DLD1 (cell line): ENCODE measurements around the gene TMEM178B.
"Not testable (repeated sequence)": the region's sequence is repeated elsewhere in the genome, so short reads cannot be mapped to it uniquely, and the experiment has no call there.

Experiments used
- in situ Hi-C: cut with HindIII; loops from 2 replicates; pipeline ENCODE4 v1.10.0; 2017; ENCODE audit warnings: low sequenced_read_pairs

The TMEM178B gene

DNA sequence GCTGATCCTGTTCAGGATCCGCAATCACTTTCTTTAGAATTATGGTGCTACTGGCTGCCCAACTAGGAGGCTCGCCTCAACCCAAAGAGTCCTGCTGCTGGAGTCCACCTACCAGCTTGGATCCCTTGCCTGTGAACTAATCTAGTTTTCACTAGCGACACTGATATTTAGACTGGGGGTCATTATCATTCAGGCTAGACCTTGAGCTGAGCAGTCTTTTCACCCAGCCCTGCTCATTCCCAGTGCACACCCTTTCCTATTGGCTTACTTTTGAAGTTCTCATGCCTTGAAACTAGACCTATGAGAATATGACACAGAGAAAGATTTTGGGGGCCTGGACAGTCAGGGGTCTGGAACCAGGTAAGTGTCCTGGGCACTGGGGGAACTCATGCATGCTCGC lies 107.9 kb downstream of the TMEM178B start:
- in situ Hi-C loops: no loop called here

DNA sequence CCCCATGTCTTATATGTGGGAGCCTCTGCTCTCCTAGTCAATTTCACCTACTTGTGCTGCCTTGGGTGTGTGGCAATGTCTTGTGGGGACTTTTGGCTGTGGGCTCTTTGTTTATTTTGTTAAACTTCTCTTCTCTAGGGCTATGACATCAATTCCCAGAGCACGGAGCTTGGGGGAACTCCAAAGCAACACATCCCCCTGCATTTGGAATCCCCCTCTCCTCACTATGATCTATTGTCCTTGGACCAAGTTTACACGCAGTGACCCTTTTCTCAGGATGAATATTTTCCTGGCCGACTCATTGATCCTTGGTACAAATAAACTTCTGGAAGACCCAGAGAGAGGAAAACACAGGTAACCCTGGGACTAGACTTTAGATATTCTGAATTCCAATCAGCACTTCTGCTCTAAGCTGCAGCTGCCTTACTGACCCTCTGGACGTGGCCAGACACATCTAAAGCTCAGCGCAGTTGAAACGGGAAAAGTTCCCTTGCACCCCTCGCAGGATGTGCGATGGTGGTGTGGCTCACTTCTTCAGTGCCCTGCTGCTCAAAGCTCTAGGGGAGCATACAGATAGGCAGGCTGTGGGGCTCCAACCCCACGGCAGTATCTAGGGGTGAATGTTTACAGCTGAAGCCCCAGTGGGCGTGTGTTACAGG lies 110.8 kb downstream of the TMEM178B start:
- in situ Hi-C loops: no loop called here

GRCh38 chr7:141185369-141185967 lies 111.6 kb downstream of the TMEM178B start:
- in situ Hi-C loops: no loop called here

DNA sequence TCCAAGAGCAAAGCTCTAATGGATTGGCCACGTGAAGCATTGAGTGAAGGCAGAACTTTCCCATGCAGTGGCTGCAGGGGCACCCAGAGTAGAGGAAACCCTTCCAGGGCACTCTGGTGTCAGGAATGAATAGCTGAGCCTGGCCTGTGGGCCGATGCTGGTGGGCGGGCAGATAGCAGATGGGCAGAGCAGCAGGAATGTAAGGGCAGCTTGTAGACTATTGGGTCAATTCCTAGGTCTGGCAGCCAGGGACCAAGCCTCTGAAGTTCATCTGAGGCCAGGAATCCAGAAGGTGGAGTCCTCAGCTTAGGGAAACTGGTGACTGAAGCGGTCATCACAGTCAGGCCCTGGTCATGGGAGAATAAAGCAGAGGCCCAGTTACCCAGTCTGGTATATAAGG lies 115.4 kb downstream of the TMEM178B start:
- in situ Hi-C loops: no loop called here

DNA sequence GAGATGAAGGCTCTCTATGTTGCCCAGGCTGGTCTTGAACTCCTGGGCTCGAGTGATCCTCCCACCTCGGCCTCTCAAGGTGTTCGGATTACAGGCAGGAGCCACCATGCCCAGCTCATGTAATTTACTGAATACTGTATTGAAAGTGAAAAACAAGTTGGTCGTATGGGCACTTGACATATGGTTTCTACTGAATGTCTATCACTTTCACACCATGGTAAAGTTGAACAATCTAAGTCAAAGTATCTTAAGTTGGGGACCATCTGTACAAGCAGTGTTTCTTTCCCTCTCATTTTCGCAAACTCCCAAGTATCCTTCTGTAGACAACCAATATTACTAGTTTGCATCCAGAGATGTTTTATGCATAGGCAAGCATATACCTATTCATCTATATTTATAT lies 116.6 kb downstream of the TMEM178B start:
- in situ Hi-C loops: no loop called here

GRCh38 chr7:141191277-141191676 lies 117.4 kb downstream of the TMEM178B start:
- in situ Hi-C loops: no loop called here

DNA sequence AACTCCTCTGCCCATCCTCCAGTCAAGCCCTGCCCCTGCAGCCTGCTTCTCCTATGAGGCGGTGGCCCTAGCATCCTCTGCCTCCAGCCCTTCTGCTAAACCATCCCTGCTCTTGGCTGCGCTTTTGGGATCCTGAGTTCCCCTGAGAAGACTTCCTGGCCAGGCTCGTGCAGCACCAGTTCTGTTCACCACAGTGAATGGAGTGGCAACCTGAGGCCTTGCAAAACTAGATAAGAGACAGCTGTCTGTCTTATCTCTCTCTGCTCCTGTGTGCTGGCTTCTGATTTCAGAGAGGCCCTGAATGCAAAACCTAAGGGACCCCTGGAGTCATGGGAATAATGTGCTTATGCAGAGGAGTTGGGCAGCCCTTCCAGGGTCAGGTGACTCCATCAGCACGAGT lies 119.2 kb downstream of the TMEM178B start:
- in situ Hi-C loops: no loop called here

GRCh38 chr7:141195722-141196121 lies 121.9 kb downstream of the TMEM178B start:
- in situ Hi-C loops: not testable (repeated sequence)

DNA sequence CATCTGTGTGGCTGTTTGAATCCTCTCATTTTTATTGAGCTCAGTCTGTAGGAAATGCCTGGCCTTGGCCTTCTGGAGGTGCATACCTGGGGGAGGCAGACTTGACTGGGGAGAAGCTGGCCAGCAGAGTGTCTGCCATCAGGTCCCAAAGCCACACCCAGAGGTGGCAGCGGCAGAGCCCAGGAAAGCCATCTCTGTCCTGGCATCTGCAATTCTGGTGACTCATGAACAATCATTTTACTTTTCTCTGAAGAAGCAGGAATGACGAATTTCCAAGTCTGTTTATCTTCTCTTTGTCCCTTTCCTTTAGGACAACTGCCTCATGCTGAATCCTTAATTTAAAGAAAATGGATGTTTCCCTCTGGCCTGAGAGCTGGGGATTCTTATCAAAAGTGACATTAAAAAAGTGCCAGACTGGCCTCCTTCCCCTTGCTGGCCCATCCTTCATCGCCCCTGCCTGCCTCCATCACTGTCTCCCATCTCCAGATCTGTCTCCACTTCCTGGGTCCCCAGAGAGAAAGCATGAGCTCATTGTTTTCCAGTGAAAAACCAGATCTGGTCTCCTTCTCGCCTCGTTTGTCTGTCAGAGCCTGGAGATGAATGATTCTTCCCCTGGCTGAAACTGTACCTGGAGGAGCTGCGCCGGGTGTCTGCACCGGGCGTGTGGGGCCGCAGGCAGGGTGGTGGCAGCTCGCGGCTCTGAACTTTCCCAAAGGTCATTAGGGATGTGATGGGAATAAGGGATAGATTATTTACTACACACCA lies 124.5 kb downstream of the TMEM178B start:
- in situ Hi-C loops: no loop called here

GRCh38 chr7:141200191-141201108 lies 126.6 kb downstream of the TMEM178B start:
- in situ Hi-C loops: no loop called here

GRCh38 chr7:141201145-141201885 lies 127.5 kb downstream of the TMEM178B start:
- in situ Hi-C loops: no loop called here

- in situ Hi-C loops: no loop called here
These were observed 128.7 kb downstream of the TMEM178B start for GRCh38 chr7:141202535-141202934.

DNA sequence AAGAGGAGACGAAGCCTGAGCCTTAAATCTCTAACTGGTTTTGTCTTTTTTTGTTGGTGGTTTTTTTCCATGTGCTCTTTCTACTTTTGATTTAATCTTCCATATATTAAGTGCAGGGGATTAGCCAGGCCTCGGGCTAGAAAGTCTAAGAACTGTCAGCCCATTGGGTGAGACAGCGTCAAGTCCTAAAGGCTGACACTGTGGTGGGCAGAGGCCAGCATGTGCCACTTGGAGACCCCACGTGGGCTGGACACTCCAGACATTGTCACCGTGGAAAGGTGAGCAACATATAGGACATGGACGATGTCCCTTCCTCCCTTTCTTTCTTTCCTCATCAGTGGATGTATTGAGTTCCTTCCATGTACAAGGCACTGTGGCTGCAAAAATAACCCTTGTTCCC lies 129.3 kb downstream of the TMEM178B start:
- in situ Hi-C loops: no loop called here

DNA sequence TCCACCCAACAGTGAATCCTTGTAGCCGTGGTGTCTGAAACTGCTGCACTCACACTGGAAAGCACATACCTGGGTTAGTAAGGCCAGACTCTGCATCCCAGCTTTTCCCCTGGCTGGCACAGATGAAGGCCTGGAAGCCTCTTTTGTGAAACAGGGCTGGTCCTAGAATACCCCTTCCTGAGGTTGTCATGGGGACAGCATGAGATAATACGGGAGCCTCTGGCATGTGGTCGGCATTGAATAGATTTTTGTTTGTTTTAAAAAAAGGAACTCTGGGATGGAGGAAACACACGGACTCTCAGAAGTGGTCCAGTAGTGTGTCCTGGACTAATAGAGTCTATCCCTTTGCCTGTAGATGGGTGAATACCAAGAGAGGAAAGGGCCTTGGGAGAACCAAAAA lies 129.7 kb downstream of the TMEM178B start:
- in situ Hi-C loops: no loop called here

DNA sequence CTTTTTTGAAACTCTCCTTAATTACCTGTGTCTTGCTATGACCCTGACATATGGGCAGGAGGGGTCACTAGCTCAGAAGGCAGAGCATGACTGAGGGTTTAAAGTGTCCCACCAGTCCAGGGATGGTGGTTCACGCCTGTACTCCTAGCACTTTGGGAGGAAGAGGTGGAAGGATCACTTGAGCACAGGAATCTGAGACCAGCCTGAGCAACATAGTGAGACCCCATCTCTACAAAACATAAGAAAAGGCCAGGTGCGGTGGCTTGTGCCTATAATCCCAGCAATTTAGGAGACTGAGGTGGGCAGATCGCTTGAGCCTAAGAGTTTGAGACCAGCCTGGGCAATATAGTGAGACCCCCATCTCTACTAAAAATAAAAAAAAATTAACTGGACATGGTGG lies 133.8 kb downstream of the TMEM178B start:
- in situ Hi-C loops: no loop called here

DNA sequence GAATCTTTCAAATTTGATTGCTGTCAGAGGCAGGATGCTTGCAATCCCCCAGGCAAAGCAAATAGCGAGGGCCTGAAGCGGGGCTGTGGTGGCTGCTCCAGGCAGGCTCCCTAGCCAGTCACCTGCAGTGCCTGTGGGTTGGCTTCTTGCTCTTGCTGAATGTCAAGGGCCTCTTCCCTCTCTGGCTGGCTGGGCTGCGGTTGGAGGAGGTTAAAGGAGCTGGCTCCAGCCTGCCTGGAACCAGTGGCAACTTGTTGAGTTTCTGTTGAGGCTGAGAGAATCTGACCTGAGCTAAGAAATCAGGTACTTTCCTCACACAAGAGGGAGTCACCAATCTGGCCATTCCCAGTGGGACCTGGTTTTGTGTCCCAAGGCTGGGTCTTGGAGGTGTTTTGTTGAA lies 134.7 kb downstream of the TMEM178B start:
- in situ Hi-C loops: no loop called here

GRCh38 chr7:141209454-141209853 lies 135.6 kb downstream of the TMEM178B start:
- in situ Hi-C loops: no loop called here

DNA sequence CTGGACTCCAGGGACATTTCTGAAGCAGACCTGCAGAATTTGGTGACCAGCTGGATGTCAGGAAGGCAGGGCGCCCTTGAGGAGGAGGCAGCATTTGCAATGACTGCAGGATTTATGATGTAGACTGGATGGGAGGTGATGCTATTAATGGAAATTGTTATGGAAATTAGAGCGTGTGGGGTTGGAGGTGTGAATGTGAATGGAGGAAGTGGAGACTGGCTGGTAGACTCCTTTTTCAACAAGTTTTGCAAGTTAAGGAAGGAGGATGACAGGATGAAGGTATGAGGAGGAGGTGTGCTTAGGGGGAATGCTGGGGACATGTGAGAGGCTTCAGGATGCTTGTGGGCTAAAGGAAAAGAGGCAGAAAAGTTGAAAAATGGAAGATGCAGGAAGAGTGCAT lies 137.0 kb downstream of the TMEM178B start:
- in situ Hi-C loops: no loop called here

DNA sequence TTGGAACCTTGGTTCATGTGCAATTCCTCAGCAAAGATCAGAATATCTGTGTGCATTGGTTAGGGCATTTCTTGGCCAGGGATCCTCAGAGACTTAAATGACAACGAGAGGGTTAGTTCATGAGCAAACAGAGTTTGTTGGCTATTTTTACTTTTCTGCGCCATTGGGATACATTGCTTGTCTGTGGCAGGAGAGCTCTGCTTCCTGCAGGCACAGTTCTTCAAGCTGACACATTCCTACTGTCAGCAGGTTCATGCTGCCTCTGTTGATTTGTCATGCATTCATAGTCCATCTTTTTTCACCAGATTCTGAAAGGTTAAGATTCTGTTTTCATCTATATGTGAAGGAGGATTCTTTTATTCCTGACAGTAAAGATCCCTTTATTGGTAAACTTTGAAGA lies 139.4 kb downstream of the TMEM178B start:
- in situ Hi-C loops: no loop called here

- in situ Hi-C loops: no loop called here
These were observed 144.1 kb downstream of the TMEM178B start for GRCh38 chr7:141217938-141218337.
